Measurements from ENCODE around the gene SUB1.
A peak's percentile ranks its signal among the peaks of the same experiment; 100 is the strongest.

SUB1 gene

DNA sequence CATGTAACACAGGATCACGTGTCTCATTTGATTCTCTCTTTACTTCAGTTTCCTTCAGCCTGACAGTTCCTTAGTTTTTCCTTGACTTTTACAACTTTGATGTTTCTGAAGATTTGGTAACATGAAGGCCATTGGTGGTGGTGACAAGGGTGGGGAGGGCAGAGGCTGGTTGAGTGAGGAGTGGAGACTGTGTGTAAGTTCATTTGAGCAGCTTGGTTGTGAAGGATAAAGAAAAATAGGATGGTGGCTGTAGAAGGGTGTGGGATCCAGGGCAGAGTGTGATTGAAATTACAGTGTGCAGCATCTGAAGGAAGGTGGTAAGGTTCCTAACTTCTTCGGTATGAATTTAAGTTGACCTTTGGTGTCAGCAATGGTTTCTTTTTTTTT is 20.4 kb downstream of the SUB1 start:
- no peaks in the 10 kb centered on the region for H3K27me3 ChIP-seq (ENCODE audit: insufficient read depth, poor library complexity, severe bottlenecking)
- H3K4me3 ChIP-seq (replicated peaks; ENCODE audit: insufficient read depth, low read length) = no peak overlapping the region
- H3K27ac ChIP-seq (replicated peaks) = no peak overlapping the region
- peak; percentile 40; the same call in 1 of the 2 replicates for TF ChIP-seq POLR2AphosphoS5 (IDR thresholded peaks at IDR 0.05; ENCODE audit: low read depth)
- TF ChIP-seq SPI1 (IDR thresholded peaks at IDR 0.05; ENCODE audit: borderline replicate concordance, low read depth) = no peak
- DNase-seq (ENCODE audit: low read depth in 1 of 2, low spot score in 1 of 2) = no peak

DNA sequence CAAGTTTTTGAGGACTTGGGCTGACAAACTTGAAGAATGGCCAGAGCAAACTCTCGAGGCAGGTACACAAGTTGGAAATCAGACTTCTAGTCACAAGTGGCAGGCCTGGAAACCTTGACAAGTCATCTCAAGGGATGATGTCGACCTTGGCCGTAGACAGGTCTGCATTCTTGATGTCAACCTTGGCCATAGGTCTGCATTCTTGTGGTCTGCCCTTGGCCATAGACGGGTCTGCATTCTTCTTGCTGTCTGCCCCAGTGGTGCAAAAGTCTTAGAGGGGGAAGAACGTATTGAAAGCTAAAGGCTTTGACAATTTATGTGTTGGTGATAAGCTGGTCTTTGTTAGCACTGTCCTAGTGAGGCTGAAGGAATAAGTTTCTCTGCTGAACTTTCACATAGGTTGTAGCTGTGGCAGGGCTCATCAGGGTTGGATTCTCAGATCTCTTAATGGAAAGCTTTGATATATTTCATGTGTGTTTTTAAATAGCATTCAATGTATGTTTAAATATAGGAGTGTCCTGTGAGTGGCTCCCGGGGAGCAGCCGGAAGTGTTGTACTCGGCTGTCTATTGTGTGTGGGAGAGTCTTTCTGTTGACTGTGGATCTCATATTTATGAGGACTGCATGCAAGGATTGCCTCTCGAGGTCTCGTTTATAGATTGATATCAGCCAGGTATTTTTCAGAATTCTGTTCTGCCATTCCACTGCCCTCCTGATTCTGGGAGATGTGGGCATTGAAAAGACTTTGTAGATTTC is 27.0 kb downstream of the SUB1 start:
- H3K27ac ChIP-seq (replicated peaks) = no peak overlapping the region

DNA sequence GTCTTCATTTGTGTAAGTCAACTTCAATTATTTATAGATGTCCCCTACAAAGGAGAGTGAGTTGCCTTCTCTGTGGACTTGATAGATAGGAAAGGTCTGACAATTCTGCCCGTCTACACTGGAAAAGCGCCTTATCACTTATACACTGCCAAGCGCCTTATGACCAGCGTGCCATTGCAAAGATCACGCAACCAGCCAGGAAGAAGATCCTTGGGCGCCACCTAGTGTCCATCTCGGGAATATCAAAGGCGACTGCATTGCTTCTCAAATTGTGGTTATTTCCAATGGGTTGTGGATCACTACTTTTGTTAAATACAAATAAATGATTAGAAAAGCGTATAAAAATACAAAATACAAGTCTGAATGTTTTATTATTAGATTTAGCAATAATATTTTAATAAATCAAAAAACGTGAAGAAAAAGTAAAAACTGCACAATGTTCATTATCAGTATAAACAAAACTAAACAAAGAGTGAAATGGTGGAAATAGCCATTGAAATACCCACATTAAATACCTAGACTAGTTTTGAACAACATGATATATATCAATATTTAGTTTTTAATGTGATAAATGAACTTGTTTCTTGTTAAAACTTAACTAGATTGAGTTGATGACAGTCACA is 27.8 kb downstream of the SUB1 start:
- TF ChIP-seq GABPA (IDR thresholded peaks at IDR 0.05; ENCODE audit: low read depth) (no peak), SPI1 (IDR thresholded peaks at IDR 0.05; ENCODE audit: borderline replicate concordance, low read depth) (no peak)
- TF ChIP-seq, protein P1, sequence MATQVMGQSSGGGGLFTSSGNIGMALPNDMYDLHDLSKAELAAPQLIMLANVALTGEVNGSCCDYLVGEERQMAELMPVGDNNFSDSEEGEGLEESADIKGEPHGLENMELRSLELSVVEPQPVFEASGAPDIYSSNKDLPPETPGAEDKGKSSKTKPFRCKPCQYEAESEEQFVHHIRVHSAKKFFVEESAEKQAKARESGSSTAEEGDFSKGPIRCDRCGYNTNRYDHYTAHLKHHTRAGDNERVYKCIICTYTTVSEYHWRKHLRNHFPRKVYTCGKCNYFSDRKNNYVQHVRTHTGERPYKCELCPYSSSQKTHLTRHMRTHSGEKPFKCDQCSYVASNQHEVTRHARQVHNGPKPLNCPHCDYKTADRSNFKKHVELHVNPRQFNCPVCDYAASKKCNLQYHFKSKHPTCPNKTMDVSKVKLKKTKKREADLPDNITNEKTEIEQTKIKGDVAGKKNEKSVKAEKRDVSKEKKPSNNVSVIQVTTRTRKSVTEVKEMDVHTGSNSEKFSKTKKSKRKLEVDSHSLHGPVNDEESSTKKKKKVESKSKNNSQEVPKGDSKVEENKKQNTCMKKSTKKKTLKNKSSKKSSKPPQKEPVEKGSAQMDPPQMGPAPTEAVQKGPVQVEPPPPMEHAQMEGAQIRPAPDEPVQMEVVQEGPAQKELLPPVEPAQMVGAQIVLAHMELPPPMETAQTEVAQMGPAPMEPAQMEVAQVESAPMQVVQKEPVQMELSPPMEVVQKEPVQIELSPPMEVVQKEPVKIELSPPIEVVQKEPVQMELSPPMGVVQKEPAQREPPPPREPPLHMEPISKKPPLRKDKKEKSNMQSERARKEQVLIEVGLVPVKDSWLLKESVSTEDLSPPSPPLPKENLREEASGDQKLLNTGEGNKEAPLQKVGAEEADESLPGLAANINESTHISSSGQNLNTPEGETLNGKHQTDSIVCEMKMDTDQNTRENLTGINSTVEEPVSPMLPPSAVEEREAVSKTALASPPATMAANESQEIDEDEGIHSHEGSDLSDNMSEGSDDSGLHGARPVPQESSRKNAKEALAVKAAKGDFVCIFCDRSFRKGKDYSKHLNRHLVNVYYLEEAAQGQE (IDR thresholded peaks at IDR 0.05; ENCODE audit: insufficient replicate concordance, low read depth) = no peak
- TF ChIP-seq, protein P2, sequence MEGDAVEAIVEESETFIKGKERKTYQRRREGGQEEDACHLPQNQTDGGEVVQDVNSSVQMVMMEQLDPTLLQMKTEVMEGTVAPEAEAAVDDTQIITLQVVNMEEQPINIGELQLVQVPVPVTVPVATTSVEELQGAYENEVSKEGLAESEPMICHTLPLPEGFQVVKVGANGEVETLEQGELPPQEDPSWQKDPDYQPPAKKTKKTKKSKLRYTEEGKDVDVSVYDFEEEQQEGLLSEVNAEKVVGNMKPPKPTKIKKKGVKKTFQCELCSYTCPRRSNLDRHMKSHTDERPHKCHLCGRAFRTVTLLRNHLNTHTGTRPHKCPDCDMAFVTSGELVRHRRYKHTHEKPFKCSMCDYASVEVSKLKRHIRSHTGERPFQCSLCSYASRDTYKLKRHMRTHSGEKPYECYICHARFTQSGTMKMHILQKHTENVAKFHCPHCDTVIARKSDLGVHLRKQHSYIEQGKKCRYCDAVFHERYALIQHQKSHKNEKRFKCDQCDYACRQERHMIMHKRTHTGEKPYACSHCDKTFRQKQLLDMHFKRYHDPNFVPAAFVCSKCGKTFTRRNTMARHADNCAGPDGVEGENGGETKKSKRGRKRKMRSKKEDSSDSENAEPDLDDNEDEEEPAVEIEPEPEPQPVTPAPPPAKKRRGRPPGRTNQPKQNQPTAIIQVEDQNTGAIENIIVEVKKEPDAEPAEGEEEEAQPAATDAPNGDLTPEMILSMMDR (IDR thresholded peaks at IDR 0.05; ENCODE audit: insufficient read depth, low read length) = peak; percentile 90
- Histone ChIP-seq H3K27me3 (ENCODE audit: insufficient read depth, poor library complexity, severe bottlenecking) (no peaks in the 10 kb centered on the region), H3K4me3 (replicated peaks; ENCODE audit: insufficient read depth, low read length) (no peak overlapping the region), H3K27ac (replicated peaks) (no peak overlapping the region)
- DNase-seq (ENCODE audit: low read depth in 1 of 2, low spot score in 1 of 2) = peak in 1 of 2 experiments; percentile 83

More for the DNA sequence above, 27.0 kb downstream of the SUB1 start:
- Histone ChIP-seq H3K27me3 (ENCODE audit: insufficient read depth, poor library complexity, severe bottlenecking) (no peaks in the 10 kb centered on the region), H3K4me3 (replicated peaks; ENCODE audit: insufficient read depth, low read length) (no peak overlapping the region)
- no peak for DNase-seq (ENCODE audit: low read depth in 1 of 2, low spot score in 1 of 2)
- no peak for TF ChIP-seq POLR2AphosphoS5 (IDR thresholded peaks at IDR 0.05; ENCODE audit: low read depth)
- no peak for TF ChIP-seq SPI1 (IDR thresholded peaks at IDR 0.05; ENCODE audit: borderline replicate concordance, low read depth)
- TF ChIP-seq GABPA (IDR thresholded peaks at IDR 0.05; ENCODE audit: low read depth) = no peak
- TF ChIP-seq, protein P1 (IDR thresholded peaks at IDR 0.05; ENCODE audit: insufficient replicate concordance, low read depth) = no peak
- TF ChIP-seq, protein P2 (IDR thresholded peaks at IDR 0.05; ENCODE audit: insufficient read depth, low read length) = no peak

DNA sequence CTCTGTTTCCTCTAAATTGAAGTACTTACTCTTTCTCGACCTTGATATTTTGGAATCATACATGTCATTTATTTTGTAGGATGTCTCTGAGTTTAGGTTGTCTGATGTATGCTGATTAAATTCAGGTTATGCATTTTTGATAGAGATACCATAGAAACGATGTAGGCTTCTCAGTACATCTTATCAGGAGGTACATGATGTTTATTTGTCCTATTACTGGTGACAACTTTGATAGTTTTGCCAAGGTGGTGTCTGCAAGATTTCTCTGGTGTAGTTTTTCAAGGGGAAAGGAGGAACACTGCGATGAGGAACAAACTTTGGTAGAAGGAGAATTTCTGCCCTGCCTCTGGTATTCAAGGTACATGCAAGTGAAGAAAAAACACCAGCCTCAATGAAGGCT is 29.9 kb downstream of the SUB1 start:
- no peak for DNase-seq (ENCODE audit: low read depth in 1 of 2, low spot score in 1 of 2)
- Histone ChIP-seq H3K27ac (replicated peaks) (no peak overlapping the region), H3K4me3 (replicated peaks; ENCODE audit: insufficient read depth, low read length) (no peak overlapping the region), H3K27me3 (ENCODE audit: insufficient read depth, poor library complexity, severe bottlenecking) (no peaks in the 10 kb centered on the region)
- TF ChIP-seq, protein P1 (IDR thresholded peaks at IDR 0.05; ENCODE audit: insufficient replicate concordance, low read depth) = no peak
- no peak for TF ChIP-seq SPI1 (IDR thresholded peaks at IDR 0.05; ENCODE audit: borderline replicate concordance, low read depth)
- no peak for TF ChIP-seq POLR2AphosphoS5 (IDR thresholded peaks at IDR 0.05; ENCODE audit: low read depth)
- no peak for TF ChIP-seq GABPA (IDR thresholded peaks at IDR 0.05; ENCODE audit: low read depth)
- TF ChIP-seq, protein P2 (IDR thresholded peaks at IDR 0.05; ENCODE audit: insufficient read depth, low read length) = no peak
